Measurements from ENCODE around the gene ITIH3. TPM values are rescaled to one million over a fixed set of nuclear protein-coding genes. Genes with fewer than 3 reads are reported as not detected.

ITIH3 gene
- total and polyA plus RNA-seq, 2 of the 4 experiments (the other 2 are of a cell fraction): 0.72 to 0.94 TPM

DNA sequence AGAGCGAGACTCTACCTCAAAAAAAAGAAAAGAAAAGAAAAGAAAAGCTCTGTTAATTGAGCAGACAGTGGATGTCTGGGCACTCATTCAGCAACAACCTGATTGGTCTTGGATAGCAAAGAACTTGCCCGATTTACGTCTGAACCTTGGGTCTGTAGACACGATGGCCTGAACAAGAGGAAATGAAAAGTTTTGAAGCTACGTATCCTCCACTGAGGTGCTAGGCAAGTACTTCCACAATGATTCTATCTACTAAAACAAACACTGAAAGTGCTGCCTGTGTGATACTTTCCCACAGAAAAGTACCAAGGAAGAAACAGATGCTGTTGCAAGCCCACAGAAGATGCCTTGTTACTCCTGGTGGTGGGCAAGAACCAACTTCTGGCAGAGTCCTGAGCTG is 62.1 kb downstream of the ITIH3 start:
- Histone ChIP-seq H3K18ac (ENCODE audit: low read depth, low read length) (no peak overlapping the region), H3K9me1 (ENCODE audit: insufficient read depth, low read length) (peaks cover 12% of the 10 kb centered on the region; the same call in 1 of the 2 replicates), H3K36me3 (ENCODE audit: control insufficient read depth, insufficient read depth, low read length) (peaks cover 6% of the 10 kb centered on the region), H3K27me3 (ENCODE audit: control insufficient read depth, insufficient read depth, low read length) (no peaks in the 10 kb centered on the region), H3K27ac (ENCODE audit: insufficient read depth, low read length) (no peak overlapping the region), H4K20me1 (ENCODE audit: insufficient read depth, low read length) (peaks cover 7% of the 10 kb centered on the region; the same call in 1 of the 2 replicates), H3K4me1 (ENCODE audit: control insufficient read depth, insufficient read depth, low read length) (peaks cover 2% of the 10 kb centered on the region; the same call in 1 of the 2 replicates), H4K5ac (ENCODE audit: low read depth, low read length) (no peak overlapping the region), H3K14ac (replicated peaks; ENCODE audit: low read depth, low read length) (no peak overlapping the region), H3K4me2 (ENCODE audit: low read depth, low read length) (no peak overlapping the region), H3K4ac (ENCODE audit: low read depth, low read length) (no peak overlapping the region), H3K9ac (ENCODE audit: low read depth, low read length) (no peak overlapping the region), H3K4me3 (ENCODE audit: insufficient read depth, low read depth, low read length) (no peak overlapping the region), H2BK15ac (ENCODE audit: low read depth, low read length) (no peak overlapping the region), H4K91ac (ENCODE audit: insufficient read depth, low read depth, low read length) (no peak overlapping the region), H2BK120ac (ENCODE audit: low read depth, low read length) (no peak overlapping the region), H2AFZ (replicated peaks; ENCODE audit: low read length, poor library complexity) (no peak overlapping the region), H3K9me3 (ENCODE audit: control insufficient read depth, insufficient read depth, low read length) (no peaks in the 10 kb centered on the region), H4K8ac (ENCODE audit: low read depth in 2 of 2, low read length in 2 of 2) (no peak overlapping the region), H2BK5ac (ENCODE audit: low read depth, low read length, poor library complexity, severe bottlenecking) (no peak overlapping the region), H3K56ac (ENCODE audit: extremely low read depth, insufficient read depth, low read length) (no peak overlapping the region), H3K79me1 (ENCODE audit: low read depth in 1 of 2, low read length in 2 of 2) (peaks cover 0 to 3% of the 10 kb centered on the region in 2 experiments; a peak in 1 of 4 replicates), H2BK20ac (ENCODE audit: low read depth, low read length) (no peak overlapping the region), H2AK9ac (replicated peaks; ENCODE audit: low read depth, low read length, poor library complexity) (no peak overlapping the region), H2AK5ac (ENCODE audit: low read depth, low read length) (no peak overlapping the region), H3K23ac (ENCODE audit: low read depth, low read length) (no peak overlapping the region)
- no CpG with 5 or more reads among the region's 5 CpGs for WGBS, 2 experiments (ENCODE audit: extremely low coverage in 2 of 2, insufficient read length in 1 of 2)
- ChIA-PET CTCF (interaction anchor here (0.8 kb wide), 1 partner anchor 17 kb away, joined by 3 read pairs; no protein-coding TSS in a partner anchor), POLR2A (ENCODE audit: unreplicated experiment) (no interaction called here)
- in situ Hi-C loops (cut with MboI; ENCODE audit: low sequenced_read_pairs) (no loop called here), dilution Hi-C loops (cut with HindIII; ENCODE audit: low sequenced_read_pairs, unreplicated experiment) (no loop called here), intact Hi-C loops (cut with micrococcal nuclease) (no loop called here)
- TF ChIP-seq, protein P1, sequence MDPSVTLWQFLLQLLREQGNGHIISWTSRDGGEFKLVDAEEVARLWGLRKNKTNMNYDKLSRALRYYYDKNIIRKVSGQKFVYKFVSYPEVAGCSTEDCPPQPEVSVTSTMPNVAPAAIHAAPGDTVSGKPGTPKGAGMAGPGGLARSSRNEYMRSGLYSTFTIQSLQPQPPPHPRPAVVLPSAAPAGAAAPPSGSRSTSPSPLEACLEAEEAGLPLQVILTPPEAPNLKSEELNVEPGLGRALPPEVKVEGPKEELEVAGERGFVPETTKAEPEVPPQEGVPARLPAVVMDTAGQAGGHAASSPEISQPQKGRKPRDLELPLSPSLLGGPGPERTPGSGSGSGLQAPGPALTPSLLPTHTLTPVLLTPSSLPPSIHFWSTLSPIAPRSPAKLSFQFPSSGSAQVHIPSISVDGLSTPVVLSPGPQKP (IDR thresholded peaks at IDR 0.05; ENCODE audit: borderline replicate concordance, low read depth, low read length): no peak
- no peak for TF ChIP-seq RAD21 (IDR thresholded peaks at IDR 0.05; ENCODE audit: low read length)
- DNase-seq: no peak
- no TSS peak for BruUV-seq (replicated peaks)
- no peak for ATAC-seq (ENCODE audit: low read depth)

Data from IMR-90 (cell line).